AG09309 (cell line): ENCODE results near the gene TMEM40.
"Not testable (repeated sequence)": the region's sequence is repeated elsewhere in the genome, so short reads cannot be mapped to it uniquely, and the experiment has no call there.

Experiments
- DNase-seq: peaks from one replicate; pipeline ENCODE4 v3.0.0-alpha.2; 2010; ENCODE audit warnings: low read depth
- H3K4me3 ChIP-seq: 2 replicates; pipeline ENCODE4 v1.5.1; 2011; ENCODE audit warnings: mild to moderate bottlenecking, low read depth, low read length, moderate library complexity; ENCODE audit not compliant: control insufficient read depth
- CTCF ChIP-seq: IDR thresholded peaks from 2 replicates; pipeline ENCODE4 v1.5.1; 2011; ENCODE audit warnings: mild to moderate bottlenecking, low read depth, low read length, inconsistent platforms; ENCODE audit not compliant: insufficient read depth, control insufficient read depth; ENCODE audit errors: missing control alignments

The TMEM40 gene

GRCh38 chr3:12708584-12709192 is 50.4 kb downstream of the TMEM40 start:
- peak; percentile 82 for DNase-seq
- H3K4me3 ChIP-seq = no peak overlapping the region
- TF ChIP-seq CTCF = peak; percentile 52

GRCh38 chr3:12707449-12707848 is 51.6 kb downstream of the TMEM40 start:
- no peak overlapping the region for H3K4me3 ChIP-seq
- TF ChIP-seq CTCF = no peak
- no peak for DNase-seq

GRCh38 chr3:12706504-12707253 is 52.4 kb downstream of the TMEM40 start:
- DNase-seq = no peak
- TF ChIP-seq CTCF = peak; percentile 85
- no peak overlapping the region for H3K4me3 ChIP-seq

- TF ChIP-seq CTCF = no peak
- no peak overlapping the region for H3K4me3 ChIP-seq
These were observed 53.1 kb downstream of the TMEM40 start for GRCh38 chr3:12705981-12706380.

GRCh38 chr3:12705374-12705926 is 53.6 kb downstream of the TMEM40 start:
- no peak for DNase-seq
- TF ChIP-seq CTCF = no peak

More at GRCh38 chr3:12705981-12706380, 53.1 kb downstream of the TMEM40 start:
- peak; percentile 71 for DNase-seq

GRCh38 chr3:12702501-12702900 is 56.6 kb downstream of the TMEM40 start:
- H3K4me3 ChIP-seq = no peak overlapping the region
- no peak for TF ChIP-seq CTCF
- DNase-seq = no peak

More at GRCh38 chr3:12705374-12705926, 53.6 kb downstream of the TMEM40 start:
- no peak overlapping the region for H3K4me3 ChIP-seq

GRCh38 chr3:12701601-12702000 is 57.5 kb downstream of the TMEM40 start:
- not testable (repeated sequence) for H3K4me3 ChIP-seq, DNase-seq
